COR-L47 (cell line): ENCODE measurements around the gene GALNT15.

Experiments used
- DNase-seq: peaks from one replicate; lab custom pipeline; 2025; lab: John Stamatoyannopoulos, UW

GALNT15 gene

GRCh38 chr3:16151109-16151508, 23.4 kb upstream of the GALNT15 start:
- DNase-seq: no peak

GRCh38 chr3:16168211-16168610, 6.3 kb upstream of the GALNT15 start:
- no peak for DNase-seq

DNA sequence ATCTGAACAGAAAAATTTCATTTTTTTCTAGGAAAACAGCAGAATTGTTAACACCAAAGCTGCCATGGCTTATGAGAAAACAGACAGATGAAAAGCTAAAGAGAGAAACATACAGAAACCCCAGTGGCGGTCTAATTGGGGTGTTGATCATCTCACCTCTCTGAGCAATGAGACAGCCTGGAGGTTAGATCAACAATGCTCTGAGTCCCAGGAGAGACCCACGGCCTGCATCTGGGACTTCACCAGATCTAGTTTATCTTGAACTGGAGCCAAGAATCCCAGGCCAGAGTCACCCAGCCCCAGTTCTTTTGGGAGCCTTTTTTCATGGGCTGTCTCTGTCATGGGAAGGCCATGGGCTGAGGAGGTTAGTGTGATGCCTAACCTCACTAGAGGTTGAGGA, 3.5 kb upstream of the GALNT15 start:
- DNase-seq: no peak

DNA sequence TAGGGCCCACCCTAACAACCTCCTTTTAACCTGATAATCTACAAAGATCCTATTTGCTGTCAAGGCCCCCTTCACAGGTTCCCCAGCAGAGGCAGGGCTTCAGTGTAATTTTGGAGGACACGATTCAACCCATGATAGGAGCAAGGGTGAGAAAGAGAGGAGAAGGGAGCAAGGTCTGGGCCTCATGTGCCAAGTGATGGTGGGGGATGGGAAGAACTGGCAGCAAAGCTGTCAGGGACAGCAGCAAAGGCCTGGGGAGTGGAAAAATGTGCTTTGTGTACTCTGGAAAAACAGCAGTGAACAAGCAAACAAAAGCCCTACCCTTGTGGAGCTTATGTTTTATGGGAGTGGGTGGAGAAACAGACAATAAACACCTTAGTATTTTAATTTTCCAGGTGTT, 2.7 kb upstream of the GALNT15 start:
- no peak for DNase-seq

GRCh38 chr3:16173283-16174025, 1.0 kb upstream of the GALNT15 start:
- DNase-seq: no peak

GRCh38 chr3:16174026-16174355, 489 bp upstream of the GALNT15 start:
- no peak for DNase-seq

GRCh38 chr3:16174976-16175901, 759 bp downstream of the GALNT15 start:
- DNase-seq: no peak

DNA sequence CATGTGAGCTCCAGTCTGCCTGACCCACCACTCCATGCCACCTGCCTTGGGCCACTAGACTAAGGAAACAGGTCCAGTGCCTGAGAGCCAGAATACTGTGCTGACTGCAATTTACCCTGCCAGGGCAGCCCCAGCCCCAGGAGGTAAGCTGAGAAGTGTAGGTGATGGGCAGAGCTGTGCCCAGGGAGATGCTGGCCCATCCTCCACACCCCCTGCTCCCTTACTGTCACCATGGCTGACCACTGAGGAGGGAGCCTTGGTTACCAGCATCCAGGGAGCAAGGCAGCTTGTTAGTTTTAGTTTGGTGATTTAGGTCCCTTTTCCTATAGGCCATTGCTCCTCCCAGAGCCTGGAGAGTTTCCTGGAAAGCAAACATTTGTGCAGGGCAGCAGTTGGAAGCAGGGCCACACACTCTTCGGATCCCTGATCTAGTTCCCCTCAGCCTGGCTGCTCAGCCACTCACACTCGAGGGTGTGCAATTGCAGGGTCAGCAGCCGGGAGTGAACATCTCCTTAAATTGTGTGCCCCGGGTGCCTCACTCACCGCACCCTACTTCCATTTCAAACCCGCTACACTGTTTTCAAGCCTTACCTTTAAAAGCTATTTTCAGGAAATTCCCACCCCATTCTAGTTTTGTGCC, 2.0 kb downstream of the GALNT15 start:
- DNase-seq: no peak

- DNase-seq: no peak
These were observed 2.9 kb downstream of the GALNT15 start for GRCh38 chr3:16177382-16177781.

DNA sequence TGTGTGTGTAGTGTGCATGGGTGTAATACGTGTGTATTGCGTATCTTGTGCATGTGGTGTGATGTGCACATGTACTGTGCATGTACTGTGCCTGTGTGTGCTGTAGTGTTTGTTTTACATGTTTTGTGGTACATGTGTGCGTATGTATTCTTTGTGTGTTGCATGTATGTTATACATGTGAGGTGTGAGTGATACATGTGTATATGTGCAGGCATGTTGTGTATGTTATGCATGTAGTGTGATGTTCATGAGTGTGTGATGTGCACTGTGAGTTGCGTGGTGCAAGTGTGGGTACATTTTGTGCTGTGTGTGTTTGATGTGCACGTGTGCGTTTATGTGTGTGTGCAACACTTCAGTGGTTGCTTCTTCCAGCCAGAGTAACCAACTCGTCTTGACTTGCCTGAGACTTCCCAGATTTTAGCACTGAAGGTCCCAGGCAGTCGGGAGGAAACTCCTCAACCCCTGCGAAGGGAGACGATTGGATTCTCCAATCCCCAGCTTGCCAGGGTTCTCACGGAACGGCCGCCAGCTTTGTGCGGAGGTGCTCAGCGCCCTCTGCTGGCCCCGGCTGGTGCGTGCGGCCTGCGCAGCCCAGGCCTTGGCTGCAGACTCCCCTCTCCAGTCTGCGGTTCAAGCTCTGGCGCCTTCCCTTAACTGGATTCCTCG, 3.6 kb downstream of the GALNT15 start:
- DNase-seq: no peak

- no peak for DNase-seq
These were observed 4.1 kb downstream of the GALNT15 start for GRCh38 chr3:16178628-16178988.

- no peak for DNase-seq
These were observed 4.8 kb downstream of the GALNT15 start for GRCh38 chr3:16179261-16179660.

- DNase-seq: no peak
These were observed 5.6 kb downstream of the GALNT15 start for GRCh38 chr3:16179771-16180736.

DNA sequence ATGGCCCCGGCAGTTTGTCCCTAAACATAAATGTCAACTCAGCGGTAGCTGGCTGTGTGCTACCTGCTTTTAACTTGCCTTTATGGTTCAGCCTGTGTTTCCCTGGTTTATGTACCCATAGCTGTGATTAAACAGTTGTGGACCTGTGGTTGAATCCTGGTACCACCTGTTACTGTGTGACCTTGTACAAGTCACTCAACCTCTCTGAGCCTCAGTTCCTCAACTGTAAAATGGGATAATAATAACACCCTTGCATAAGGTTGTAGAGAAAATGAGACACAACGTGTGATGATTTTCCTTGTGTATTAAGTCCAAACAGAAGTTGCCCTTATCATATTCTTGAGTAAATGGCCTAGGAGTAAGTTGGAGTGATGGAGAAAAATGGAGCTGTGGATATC, 6.3 kb downstream of the GALNT15 start:
- DNase-seq: no peak

DNA sequence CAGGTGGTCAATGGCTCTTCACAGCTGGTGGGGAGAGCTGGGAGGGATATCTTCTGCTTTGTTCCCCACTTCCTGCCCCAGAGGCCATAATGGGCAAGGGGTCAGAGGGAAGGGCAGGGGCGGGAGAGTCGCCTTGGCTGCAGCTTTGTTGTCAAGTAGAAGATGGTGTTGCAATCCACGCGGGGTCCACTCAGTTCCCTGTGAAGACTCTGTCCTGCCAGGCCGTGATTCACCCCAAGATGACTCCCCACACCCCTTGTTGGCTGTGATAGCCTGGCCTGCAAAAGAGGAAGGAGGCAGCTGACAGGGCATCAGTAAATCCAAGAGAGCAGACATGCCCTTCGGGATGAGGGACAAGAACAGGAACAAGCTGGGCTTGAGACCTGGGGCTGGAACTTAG, 6.9 kb downstream of the GALNT15 start:
- DNase-seq: no peak

GRCh38 chr3:16182183-16182582, 7.7 kb downstream of the GALNT15 start:
- DNase-seq: no peak

DNA sequence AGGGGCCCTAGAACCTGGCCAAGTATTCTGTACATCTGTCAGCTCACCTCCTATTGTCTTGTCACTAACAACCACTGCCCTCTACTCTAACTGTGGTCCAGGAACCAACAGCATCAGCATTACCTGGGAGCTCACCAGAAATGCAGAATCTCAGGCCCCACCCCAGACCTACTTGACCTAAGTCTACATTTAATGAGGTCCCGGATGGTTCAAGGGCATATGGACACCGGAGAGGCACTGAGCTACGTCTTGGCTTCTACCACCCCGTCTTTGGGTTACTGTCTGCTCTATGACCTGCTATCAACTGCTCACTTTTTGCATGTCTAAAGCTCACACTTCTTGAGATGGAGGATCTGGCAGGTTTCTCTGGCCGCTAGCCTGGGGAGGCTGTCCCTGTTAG, 8.1 kb downstream of the GALNT15 start:
- DNase-seq: no peak

GRCh38 chr3:16183082-16183481, 8.6 kb downstream of the GALNT15 start:
- no peak for DNase-seq

DNA sequence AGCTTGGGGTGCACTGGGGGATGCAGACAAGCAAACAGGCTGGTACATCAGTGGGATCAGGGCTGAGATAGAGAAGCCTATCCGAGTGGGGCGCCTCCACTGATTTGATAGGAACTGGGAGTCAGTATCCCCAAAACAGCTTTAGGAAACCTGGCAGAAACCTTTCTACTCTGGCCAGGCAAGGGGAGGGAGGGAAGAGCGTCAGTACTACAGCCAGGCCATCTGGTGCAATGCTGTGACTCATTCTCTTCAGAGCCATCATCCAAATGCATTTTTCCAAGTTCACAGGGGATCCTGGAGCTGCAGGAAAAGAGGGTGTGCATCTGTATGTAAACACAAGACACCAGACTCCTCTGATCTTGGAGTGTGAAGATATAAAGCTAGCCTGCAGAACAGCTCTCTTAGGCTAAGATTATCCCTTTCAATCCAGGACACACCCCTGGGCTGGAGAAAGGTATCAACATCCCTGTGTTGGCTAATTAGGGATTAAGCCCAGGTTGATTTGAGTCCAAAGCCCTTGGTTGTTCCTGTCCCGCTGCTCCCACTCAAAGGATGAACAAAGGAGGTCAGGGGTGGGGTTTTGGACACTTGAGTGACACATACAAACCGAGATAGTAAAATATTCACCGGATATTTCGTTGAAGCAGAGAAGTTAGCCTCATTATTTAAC, 9.3 kb downstream of the GALNT15 start:
- DNase-seq: no peak

- DNase-seq: no peak
These were observed 11.6 kb downstream of the GALNT15 start for GRCh38 chr3:16186086-16186485.

- no peak for DNase-seq
These were observed 12.1 kb downstream of the GALNT15 start for GRCh38 chr3:16186565-16186964.
